ENCODE data around the gene IL15RA. TPM values are rescaled to one million over a fixed set of nuclear protein-coding genes. Genes with fewer than 3 reads are reported as not detected.

The IL15RA gene
- total RNA-seq, 1 donor from 2014 or later = 0.48 TPM

DNA sequence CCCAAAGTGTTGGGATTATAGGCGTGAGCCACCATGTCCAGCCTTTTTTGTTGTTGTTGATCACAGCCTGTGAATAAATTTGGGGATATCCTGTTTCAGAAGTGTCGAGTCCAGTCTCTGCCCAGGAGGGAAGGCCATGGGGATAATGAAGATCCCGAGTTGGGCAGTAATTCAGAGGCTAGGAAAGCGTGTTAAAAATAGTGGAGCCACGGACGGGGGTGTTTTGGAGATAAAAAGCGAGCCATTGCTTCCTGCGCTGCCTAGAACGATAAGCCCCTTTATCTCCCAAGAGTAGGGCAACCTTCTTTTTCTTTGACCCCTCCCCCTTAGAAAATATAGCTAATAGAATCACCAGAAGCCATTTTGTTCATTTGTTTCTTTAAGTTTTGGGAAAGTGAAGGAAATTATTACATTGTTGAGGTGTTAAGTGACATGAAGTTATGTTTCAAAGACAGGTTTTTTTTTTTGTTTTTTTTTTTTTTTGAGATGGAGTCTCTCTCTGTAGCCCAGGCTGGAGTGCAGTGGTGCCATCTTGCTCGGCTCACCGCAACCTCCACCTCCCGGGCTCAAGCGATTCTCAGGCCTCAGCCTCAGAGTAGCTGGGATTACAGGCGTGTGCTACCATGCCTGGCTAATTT, 43.3 kb downstream of the IL15RA start:
- Mint-ChIP-seq H3K4me3 (ENCODE audit: low read depth) (no peak overlapping the region), H3K36me3 (ENCODE audit: insufficient read depth) (peaks cover 26% of the 10 kb centered on the region), H3K27me3 (no peaks in the 10 kb centered on the region), H3K9me3 (ENCODE audit: low read depth) (no peaks in the 10 kb centered on the region), H3K27ac (no peak overlapping the region), H3K4me1 (ENCODE audit: low read depth) (peaks cover 2% of the 10 kb centered on the region)
- TF ChIP-seq, protein P1, sequence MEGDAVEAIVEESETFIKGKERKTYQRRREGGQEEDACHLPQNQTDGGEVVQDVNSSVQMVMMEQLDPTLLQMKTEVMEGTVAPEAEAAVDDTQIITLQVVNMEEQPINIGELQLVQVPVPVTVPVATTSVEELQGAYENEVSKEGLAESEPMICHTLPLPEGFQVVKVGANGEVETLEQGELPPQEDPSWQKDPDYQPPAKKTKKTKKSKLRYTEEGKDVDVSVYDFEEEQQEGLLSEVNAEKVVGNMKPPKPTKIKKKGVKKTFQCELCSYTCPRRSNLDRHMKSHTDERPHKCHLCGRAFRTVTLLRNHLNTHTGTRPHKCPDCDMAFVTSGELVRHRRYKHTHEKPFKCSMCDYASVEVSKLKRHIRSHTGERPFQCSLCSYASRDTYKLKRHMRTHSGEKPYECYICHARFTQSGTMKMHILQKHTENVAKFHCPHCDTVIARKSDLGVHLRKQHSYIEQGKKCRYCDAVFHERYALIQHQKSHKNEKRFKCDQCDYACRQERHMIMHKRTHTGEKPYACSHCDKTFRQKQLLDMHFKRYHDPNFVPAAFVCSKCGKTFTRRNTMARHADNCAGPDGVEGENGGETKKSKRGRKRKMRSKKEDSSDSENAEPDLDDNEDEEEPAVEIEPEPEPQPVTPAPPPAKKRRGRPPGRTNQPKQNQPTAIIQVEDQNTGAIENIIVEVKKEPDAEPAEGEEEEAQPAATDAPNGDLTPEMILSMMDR (IDR thresholded peaks at IDR 0.05; ENCODE audit: unreplicated experiment) = no peak
- no peak for DNase-seq (ENCODE audit: low spot score, unreplicated experiment)

DNA sequence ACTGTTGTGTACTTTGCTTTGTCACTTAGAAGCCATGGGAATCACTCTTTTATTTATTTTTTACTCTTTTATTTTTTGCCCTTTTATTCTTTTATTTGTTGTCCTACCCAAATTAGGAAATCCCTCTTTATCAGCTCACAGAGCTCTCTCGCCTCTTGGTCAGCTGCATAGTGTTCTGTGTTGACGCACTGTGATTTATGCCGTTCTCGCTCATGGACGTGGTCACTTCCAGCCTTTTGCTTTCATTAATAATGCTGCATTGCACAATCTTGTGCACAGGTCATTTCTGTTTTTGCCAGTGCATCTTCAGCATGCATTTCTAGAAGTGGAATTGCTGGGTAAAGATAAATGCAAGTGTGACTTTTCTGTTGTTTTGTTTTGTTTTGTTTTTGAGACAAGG, 45.0 kb downstream of the IL15RA start:
- H3K36me3 Mint-ChIP-seq (ENCODE audit: insufficient read depth) = peaks cover 22% of the 10 kb centered on the region
- no peaks in the 10 kb centered on the region for H3K9me3 Mint-ChIP-seq (ENCODE audit: low read depth)
- DNase-seq (ENCODE audit: low spot score, unreplicated experiment) = no peak
- no peaks in the 10 kb centered on the region for H3K27me3 Mint-ChIP-seq
- peaks cover 2% of the 10 kb centered on the region for H3K4me1 Mint-ChIP-seq (ENCODE audit: low read depth)
- TF ChIP-seq, protein P1 (IDR thresholded peaks at IDR 0.05; ENCODE audit: unreplicated experiment) = no peak
- peak overlapping the region; percentile 75 for H3K27ac Mint-ChIP-seq
- H3K4me3 Mint-ChIP-seq (ENCODE audit: low read depth) = no peak overlapping the region

DNA sequence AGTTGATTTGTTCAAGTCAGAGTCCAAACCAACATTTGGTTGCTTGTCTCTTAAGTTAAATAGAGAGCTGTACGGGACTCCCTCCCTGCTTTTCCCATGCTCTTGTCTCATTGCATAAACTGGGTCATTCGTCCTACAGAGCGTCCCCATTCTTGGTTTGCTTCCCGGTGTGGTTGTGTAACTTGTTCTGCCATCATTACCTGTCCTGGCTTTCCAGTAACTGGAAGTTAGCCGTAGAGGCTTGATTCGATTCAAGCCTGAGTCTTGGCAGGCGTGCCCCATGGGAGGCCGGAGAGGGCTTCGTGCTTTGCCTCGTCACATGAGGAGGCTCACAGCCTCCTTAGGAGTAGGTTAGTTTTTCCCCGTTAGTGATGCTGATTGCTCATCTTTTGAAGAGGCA, 47.1 kb downstream of the IL15RA start:
- TF ChIP-seq, protein P1 (IDR thresholded peaks at IDR 0.05; ENCODE audit: unreplicated experiment) = no peak
- Mint-ChIP-seq H3K36me3 (ENCODE audit: insufficient read depth) (peaks cover 21% of the 10 kb centered on the region), H3K27me3 (no peaks in the 10 kb centered on the region), H3K4me3 (ENCODE audit: low read depth) (no peak overlapping the region), H3K27ac (no peak overlapping the region), H3K9me3 (ENCODE audit: low read depth) (no peaks in the 10 kb centered on the region), H3K4me1 (ENCODE audit: low read depth) (peaks cover 2% of the 10 kb centered on the region)
- DNase-seq (ENCODE audit: low spot score, unreplicated experiment) = no peak

DNA sequence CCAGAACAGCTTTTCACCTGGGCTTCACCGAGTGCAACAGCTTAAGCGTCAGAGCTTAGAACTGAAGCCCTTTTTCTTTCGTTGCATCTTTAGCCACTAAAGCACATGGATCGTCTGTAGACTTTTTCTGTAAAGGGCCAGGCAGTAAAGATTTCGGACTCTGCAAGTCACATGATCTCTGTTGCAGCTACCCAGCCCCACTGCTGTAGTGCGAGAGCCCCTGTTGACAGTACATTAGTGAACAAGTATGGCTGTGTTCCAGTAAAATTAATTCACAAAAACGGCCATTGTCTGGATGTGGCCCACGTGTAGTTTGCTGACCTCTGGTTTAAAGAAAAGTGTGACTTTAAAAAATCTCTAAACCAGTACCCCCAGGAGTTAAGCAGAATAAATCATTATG, 47.9 kb downstream of the IL15RA start:
- peaks cover 25% of the 10 kb centered on the region for H3K36me3 Mint-ChIP-seq (ENCODE audit: insufficient read depth)
- no peak for DNase-seq (ENCODE audit: low spot score, unreplicated experiment)
- TF ChIP-seq, protein P1 (IDR thresholded peaks at IDR 0.05; ENCODE audit: unreplicated experiment) = no peak
- no peak overlapping the region for H3K4me3 Mint-ChIP-seq (ENCODE audit: low read depth)
- H3K27me3 Mint-ChIP-seq = no peaks in the 10 kb centered on the region
- no peak overlapping the region for H3K27ac Mint-ChIP-seq
- H3K4me1 Mint-ChIP-seq (ENCODE audit: low read depth) = peaks cover 2% of the 10 kb centered on the region
- no peaks in the 10 kb centered on the region for H3K9me3 Mint-ChIP-seq (ENCODE audit: low read depth)

DNA sequence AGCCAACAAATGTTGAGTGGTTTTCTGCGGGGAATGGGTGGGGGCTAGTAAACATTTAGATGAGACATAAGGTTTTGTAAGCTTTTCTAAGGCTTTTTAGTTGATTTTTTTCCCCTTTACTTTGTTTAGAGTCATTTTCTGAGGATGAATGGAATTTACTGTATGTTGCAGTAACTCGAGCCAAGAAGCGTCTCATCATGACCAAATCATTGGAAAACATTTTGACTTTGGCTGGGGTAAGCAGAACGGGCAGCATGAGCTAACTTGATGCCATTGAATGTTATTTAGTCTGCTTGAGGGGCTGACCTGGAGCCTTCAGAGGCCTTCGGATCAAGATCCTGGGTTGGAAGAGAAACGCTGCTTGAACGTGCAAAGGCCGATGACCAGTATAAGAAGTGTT, 50.0 kb downstream of the IL15RA start:
- DNase-seq (ENCODE audit: low spot score, unreplicated experiment) = no peak
- Mint-ChIP-seq H3K27ac (no peak overlapping the region), H3K27me3 (no peaks in the 10 kb centered on the region), H3K4me3 (ENCODE audit: low read depth) (no peak overlapping the region), H3K4me1 (ENCODE audit: low read depth) (peaks cover under 1% of the 10 kb centered on the region), H3K36me3 (ENCODE audit: insufficient read depth) (peaks cover 33% of the 10 kb centered on the region), H3K9me3 (ENCODE audit: low read depth) (no peaks in the 10 kb centered on the region)
- TF ChIP-seq, protein P1 (IDR thresholded peaks at IDR 0.05; ENCODE audit: unreplicated experiment) = no peak
